Peyer's patch (tissue), 4 donors: ENCODE results near the gene NFATC3. TPM values are rescaled to one million over a fixed set of nuclear protein-coding genes. Genes with fewer than 3 reads are reported as not detected.

Source experiments
- DNase-seq, 3 donors: peaks; one replicate each; pipeline ENCODE4 v3.0.0-alpha.2; 2017 to 2019
- H3K27ac ChIP-seq, 4 donors: fragments of 200-600 bp; sonication (generic); one replicate each; pipeline ENCODE4 v1.5.1; 2016 to 2019
- H3K27me3 ChIP-seq, 2 donors: fragments of 200-600 bp; sonication (generic); one replicate each; pipeline ENCODE4 v1.5.1; 2019
- H3K36me3 ChIP-seq, 3 donors: fragments of 200-600 bp; sonication (generic); one replicate each; pipeline ENCODE4 v1.5.1; 2016 to 2019
- H3K4me1 ChIP-seq, 4 donors: fragments of 200-600 bp; sonication (generic); one replicate each; pipeline ENCODE4 v1.5.1; 2016 to 2019
- H3K4me3 ChIP-seq, 4 donors: fragments of 200-600 bp; sonication (generic); 1 replicate in 3 of 4; 2 replicates in 1 of 4; pipeline ENCODE4 v1.5.1; 2016 to 2019; ENCODE audit warnings: mild to moderate bottlenecking in 1 of 4
- H3K9me3 ChIP-seq, 4 donors: fragments of 200-600 bp; sonication (generic); one replicate each; pipeline ENCODE4 v1.5.1; 2016 to 2019; ENCODE audit warnings: mild to moderate bottlenecking in 1 of 4
- POLR2A ChIP-seq, 2 donors: fragments of 450-650 bp; IDR thresholded peaks; one replicate each; pipeline ENCODE4 v1.5.1; 2017; ENCODE audit warnings: antibody characterized with exemption in 2 of 2, mild to moderate bottlenecking in 2 of 2, moderate library complexity in 2 of 2
- total RNA-seq, 4 donors: library from RNA; depleted of rRNA; stranded (reverse); fragments of >200 nt; gene quantifications; one replicate each; pipeline ENCODE4 v1.1.0, GENCODE V29; 2016
- TF ChIP-seq, protein P1 (sequence below), 6 experiments: fragments of 450-650 bp in 4 of 6; fragments of 200-600 bp in 2 of 6; sonication (generic) in 1 of 6; IDR thresholded peaks; one replicate each; pipeline ENCODE4 v1.5.1; 2017 to 2019; ENCODE audit warnings: antibody characterized with exemption in 6 of 6, mild to moderate bottlenecking in 3 of 6, moderate library complexity in 1 of 6

Gene NFATC3
- total RNA-seq, 4 donors from 2014 or later, result 40.5 to 72.0 (median 61.0) TPM

DNA sequence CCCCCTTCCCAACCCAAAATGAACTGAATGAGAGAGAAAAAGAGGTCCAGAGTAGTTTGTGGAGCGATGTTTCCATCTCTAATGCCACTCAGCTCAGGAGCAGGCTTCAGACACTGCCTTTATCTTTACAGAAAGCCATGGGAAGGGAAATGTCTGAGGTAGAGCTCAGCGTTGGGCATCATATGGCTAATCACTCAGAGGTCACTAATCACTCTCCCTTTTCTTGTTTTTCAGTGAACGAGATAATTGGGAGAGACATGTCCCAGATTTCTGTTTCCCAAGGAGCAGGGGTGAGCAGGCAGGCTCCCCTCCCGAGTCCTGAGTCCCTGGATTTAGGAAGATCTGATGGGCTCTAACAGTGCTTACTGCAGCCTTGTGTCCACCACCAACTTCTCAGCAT is 140.9 kb downstream of the NFATC3 start:
- Histone ChIP-seq H3K36me3 (peaks cover 0 to 19% (median 0%) of the 10 kb centered on the region in 3 donors), H3K9me3 (no peaks in the 10 kb centered on the region), H3K27me3 (no peaks in the 10 kb centered on the region), H3K4me3 (no peak overlapping the region), H3K27ac (no peak overlapping the region), H3K4me1 (peaks cover 0 to 22% (median 8%) of the 10 kb centered on the region in 4 donors)
- no peak for TF ChIP-seq POLR2A (IDR thresholded peaks at IDR 0.05)
- TF ChIP-seq, protein P1, sequence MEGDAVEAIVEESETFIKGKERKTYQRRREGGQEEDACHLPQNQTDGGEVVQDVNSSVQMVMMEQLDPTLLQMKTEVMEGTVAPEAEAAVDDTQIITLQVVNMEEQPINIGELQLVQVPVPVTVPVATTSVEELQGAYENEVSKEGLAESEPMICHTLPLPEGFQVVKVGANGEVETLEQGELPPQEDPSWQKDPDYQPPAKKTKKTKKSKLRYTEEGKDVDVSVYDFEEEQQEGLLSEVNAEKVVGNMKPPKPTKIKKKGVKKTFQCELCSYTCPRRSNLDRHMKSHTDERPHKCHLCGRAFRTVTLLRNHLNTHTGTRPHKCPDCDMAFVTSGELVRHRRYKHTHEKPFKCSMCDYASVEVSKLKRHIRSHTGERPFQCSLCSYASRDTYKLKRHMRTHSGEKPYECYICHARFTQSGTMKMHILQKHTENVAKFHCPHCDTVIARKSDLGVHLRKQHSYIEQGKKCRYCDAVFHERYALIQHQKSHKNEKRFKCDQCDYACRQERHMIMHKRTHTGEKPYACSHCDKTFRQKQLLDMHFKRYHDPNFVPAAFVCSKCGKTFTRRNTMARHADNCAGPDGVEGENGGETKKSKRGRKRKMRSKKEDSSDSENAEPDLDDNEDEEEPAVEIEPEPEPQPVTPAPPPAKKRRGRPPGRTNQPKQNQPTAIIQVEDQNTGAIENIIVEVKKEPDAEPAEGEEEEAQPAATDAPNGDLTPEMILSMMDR (IDR thresholded peaks at IDR 0.05), result no peak
- DNase-seq, result no peak

DNA sequence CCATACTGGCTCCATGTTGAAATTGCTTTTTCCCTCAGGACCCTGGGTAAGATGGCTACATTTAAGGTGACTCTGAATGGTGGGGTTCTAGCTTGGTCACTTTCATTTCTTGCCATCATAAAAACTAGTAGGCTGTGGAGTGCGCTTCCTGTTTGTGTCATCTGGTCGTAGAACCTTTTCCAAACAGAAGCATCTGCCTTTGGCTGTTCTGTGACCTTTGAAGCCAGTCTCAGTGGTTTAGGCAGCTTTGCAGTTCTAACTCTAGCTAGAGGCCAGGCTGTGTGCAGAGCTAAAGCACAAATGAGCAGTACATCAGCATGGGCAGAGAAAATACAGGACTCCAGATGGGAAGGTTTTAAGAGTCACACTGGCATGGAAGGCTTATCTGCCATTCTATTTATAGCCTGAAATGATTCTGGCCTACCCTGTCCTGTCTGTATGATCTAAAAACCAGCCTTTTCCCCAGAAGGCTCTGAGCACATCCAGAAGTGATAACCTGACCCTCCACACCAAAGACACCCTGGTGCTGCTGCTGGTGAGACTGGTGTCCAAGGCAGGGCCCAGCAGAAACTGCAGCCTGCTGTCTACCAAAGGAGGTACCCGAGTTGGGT is 142.1 kb downstream of the NFATC3 start:
- Histone ChIP-seq H3K27ac (peak overlapping the region in 2 of 4 donors; percentile 57 to 69), H3K27me3 (no peaks in the 10 kb centered on the region), H3K36me3 (peaks cover 0 to 31% (median 0%) of the 10 kb centered on the region in 3 donors), H3K4me3 (no peak overlapping the region), H3K9me3 (no peaks in the 10 kb centered on the region), H3K4me1 (peaks cover 0 to 22% (median 8%) of the 10 kb centered on the region in 4 donors)
- TF ChIP-seq, protein P1 (IDR thresholded peaks at IDR 0.05), result no peak
- TF ChIP-seq POLR2A (IDR thresholded peaks at IDR 0.05), result no peak
- DNase-seq, result peak in 2 of 3 donors; percentile 44 to 55

GRCh38 chr16:68227850-68228553 is 142.8 kb downstream of the NFATC3 start:
- Histone ChIP-seq H3K27me3 (no peaks in the 10 kb centered on the region), H3K4me1 (peaks cover 0 to 25% (median 8%) of the 10 kb centered on the region in 4 donors), H3K4me3 (no peak overlapping the region), H3K36me3 (peaks cover 0 to 36% (median 0%) of the 10 kb centered on the region in 3 donors), H3K27ac (peak overlapping the region in 2 of 4 donors; percentile 33 to 69), H3K9me3 (no peaks in the 10 kb centered on the region)
- TF ChIP-seq, protein P1 (IDR thresholded peaks at IDR 0.05), result no peak
- no peak for TF ChIP-seq POLR2A (IDR thresholded peaks at IDR 0.05)
- peak in 2 of 3 donors; percentile 15 to 45 for DNase-seq

DNA sequence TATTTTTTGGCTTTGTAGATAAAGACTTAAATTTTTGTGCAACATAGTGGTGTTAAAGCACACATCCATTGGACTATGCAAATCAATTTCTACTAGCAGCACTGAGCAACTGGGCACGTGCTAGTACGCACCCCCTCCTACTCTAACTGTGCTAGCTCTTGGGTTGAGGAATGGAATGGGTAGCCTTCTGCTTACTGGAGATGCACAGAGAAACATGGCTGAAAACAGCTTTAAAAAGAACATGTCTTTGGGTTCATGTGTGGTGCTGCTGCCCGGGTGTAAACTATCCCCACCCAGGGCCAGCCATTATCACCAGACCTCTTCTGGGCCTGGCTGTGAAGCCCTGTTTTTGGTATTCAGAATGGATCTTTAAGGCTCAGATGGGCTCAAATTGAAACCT is 143.5 kb downstream of the NFATC3 start:
- no peak for TF ChIP-seq POLR2A (IDR thresholded peaks at IDR 0.05)
- TF ChIP-seq, protein P1 (IDR thresholded peaks at IDR 0.05), result no peak
- no peak overlapping the region for H3K4me3 ChIP-seq
- H3K4me1 ChIP-seq, result peaks cover 0 to 31% (median 8%) of the 10 kb centered on the region in 4 donors
- H3K36me3 ChIP-seq, result peaks cover 0 to 36% (median 0%) of the 10 kb centered on the region in 3 donors
- DNase-seq, result peak in 1 of 3 donors; percentile 13
- H3K27ac ChIP-seq, result no peak overlapping the region
- no peaks in the 10 kb centered on the region for H3K9me3 ChIP-seq
- no peaks in the 10 kb centered on the region for H3K27me3 ChIP-seq

DNA sequence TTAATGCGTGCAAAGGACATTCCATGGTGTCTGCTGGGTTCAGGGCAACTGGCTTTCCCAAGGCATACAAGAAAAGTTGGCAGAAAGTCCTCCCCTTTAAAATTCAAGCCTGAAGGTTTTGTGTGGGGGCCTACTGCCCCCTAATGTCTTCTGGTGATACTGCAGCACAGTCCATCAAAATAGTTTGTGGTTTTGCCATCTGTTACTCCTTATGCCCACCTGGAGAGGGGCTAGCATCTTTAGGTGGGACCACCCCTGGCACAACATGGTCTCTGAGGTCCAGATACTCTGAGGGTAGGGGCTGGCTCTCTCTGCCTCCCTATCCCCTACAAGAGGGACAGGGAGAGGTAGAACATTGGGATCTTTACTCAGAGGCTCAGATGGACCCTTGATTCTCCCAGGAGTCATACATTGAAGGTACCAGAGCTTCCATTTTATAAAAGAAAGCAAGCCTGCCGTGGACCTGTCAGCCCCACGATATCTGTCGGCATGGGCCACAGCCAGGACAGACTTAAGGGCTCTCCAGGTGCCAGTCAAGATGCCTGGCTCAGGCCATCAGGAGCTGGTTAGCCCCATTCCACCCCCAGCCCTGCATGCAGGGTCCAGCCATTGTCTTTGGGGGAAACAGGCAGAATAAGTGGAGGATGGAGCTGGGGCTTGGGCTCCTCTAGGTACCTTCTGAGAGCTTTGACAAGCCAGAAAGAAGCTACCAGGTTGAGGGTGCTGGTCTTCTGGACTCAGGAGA is 144.4 kb downstream of the NFATC3 start:
- Histone ChIP-seq H3K36me3 (peaks cover 0 to 36% (median 0%) of the 10 kb centered on the region in 3 donors), H3K27ac (no peak overlapping the region), H3K4me1 (peaks cover 0 to 41% (median 8%) of the 10 kb centered on the region in 4 donors), H3K27me3 (no peaks in the 10 kb centered on the region), H3K9me3 (no peaks in the 10 kb centered on the region), H3K4me3 (no peak overlapping the region)
- no peak for TF ChIP-seq POLR2A (IDR thresholded peaks at IDR 0.05)
- TF ChIP-seq, protein P1 (IDR thresholded peaks at IDR 0.05), result peak; percentile 81 to 90 (median 86)
- DNase-seq, result peak in 2 of 3 donors; percentile 18 to 71
